OCI-LY1 (cell line): Measurements from ENCODE around the gene RGS7.

ENCODE experiments used
- H2AFZ ChIP-seq: fragments of 200-600 bp; sonication (generic), shearing (Covaris generic); 2 replicates; pipeline ENCODE4 v1.6.0; 2014; ENCODE audit warnings: antibody characterized with exemption, mild to moderate bottlenecking, low read length
- H3F3A ChIP-seq: fragments of 200-600 bp; sonication (generic), shearing (Covaris generic); 2 replicates; pipeline ENCODE4 v1.6.0; 2014; ENCODE audit warnings: mild to moderate bottlenecking, antibody characterized with exemption, low read length, moderate library complexity; ENCODE audit not compliant: insufficient read depth
- H3K27ac ChIP-seq: fragments of 200-600 bp; sonication (generic); 2 replicates; pipeline ENCODE4 v1.5.1; 2014; ENCODE audit warnings: low read length, mixed run types, mild to moderate bottlenecking, low read depth; ENCODE audit not compliant: poor library complexity, severe bottlenecking
- H3K27me3 ChIP-seq: fragments of 200-600 bp; sonication (generic); 2 replicates; pipeline ENCODE4 v1.6.0; 2014; ENCODE audit warnings: antibody characterized with exemption, mild to moderate bottlenecking, low read length, moderate library complexity; ENCODE audit not compliant: insufficient read depth
- H3K36me3 ChIP-seq: fragments of 200-600 bp; sonication (generic); 2 replicates; pipeline ENCODE4 v1.6.1; 2014; ENCODE audit warnings: mild to moderate bottlenecking, antibody characterized with exemption, low read length, moderate library complexity, mixed read lengths; ENCODE audit not compliant: insufficient read depth
- H3K4me1 ChIP-seq: fragments of 200-600 bp; sonication (generic); 2 replicates; pipeline ENCODE4 v1.5.1; 2014; ENCODE audit warnings: mild to moderate bottlenecking, low read length, moderate library complexity; ENCODE audit not compliant: insufficient read depth, severe bottlenecking
- H3K4me2 ChIP-seq: fragments of 200-600 bp; sonication (generic), shearing (Covaris generic); 2 replicates; pipeline ENCODE4 v1.6.1; 2014; ENCODE audit warnings: low read length
- H3K4me3 ChIP-seq: fragments of 200-600 bp; sonication (generic); 2 replicates; pipeline ENCODE4 v1.5.1; 2014; ENCODE audit warnings: low read length, low read depth, mild to moderate bottlenecking, mixed read lengths; ENCODE audit not compliant: poor library complexity, severe bottlenecking
- H3K79me2 ChIP-seq: fragments of 200-600 bp; shearing (Covaris generic); 2 replicates; pipeline ENCODE4 v1.6.1; 2016; ENCODE audit warnings: mixed run types, low read length, mixed read lengths; ENCODE audit not compliant: insufficient read depth
- H3K9ac ChIP-seq: fragments of 200-600 bp; sonication (generic), shearing (Covaris generic); 2 replicates; pipeline ENCODE4 v1.6.1; 2014; ENCODE audit warnings: mild to moderate bottlenecking, low read length, mixed read lengths
- H3K9me2 ChIP-seq: fragments of 200-600 bp; sonication (generic), shearing (Covaris generic); 2 replicates; pipeline ENCODE4 v1.6.1; 2014; ENCODE audit warnings: low read depth, mild to moderate bottlenecking, low read length, mixed read lengths
- H3K9me3 ChIP-seq: fragments of 200-600 bp; shearing (Covaris generic); 2 replicates; pipeline ENCODE4 v1.6.1; 2014; ENCODE audit warnings: low read length, mixed read lengths
- H4K20me1 ChIP-seq: fragments of 200-600 bp; sonication (generic), shearing (Covaris generic); 2 replicates; pipeline ENCODE4 v1.6.0; 2016; ENCODE audit warnings: mild to moderate bottlenecking, low read length; ENCODE audit not compliant: insufficient read depth
- CTCF ChIP-seq: fragments of 200-600 bp; sonication (generic), shearing (Covaris generic); IDR thresholded peaks from 2 replicates; pipeline ENCODE4 v1.5.1; 2017; ENCODE audit warnings: mild to moderate bottlenecking, antibody characterized with exemption, low read length, moderate library complexity, mixed read lengths
- EZH2 ChIP-seq: fragments of 200-600 bp; sonication (generic), shearing (Covaris generic); IDR thresholded peaks from 2 replicates; pipeline ENCODE4 v1.8.0; 2017; ENCODE audit warnings: borderline replicate concordance, mixed run types, mild to moderate bottlenecking, antibody characterized with exemption, low read length, moderate library complexity, mixed read lengths

RGS7 gene

GRCh38 chr1:240816472-240816871, 540.5 kb downstream of the RGS7 start:
- no peak overlapping the region for H3K4me2 ChIP-seq
- TF ChIP-seq EZH2 (no peak), CTCF (no peak)
- H3K27ac ChIP-seq, result no peak overlapping the region
- no peaks in the 10 kb centered on the region for H3K9me3 ChIP-seq
- H2AFZ ChIP-seq, result no peak overlapping the region
- H3F3A ChIP-seq, result no peaks in the 10 kb centered on the region
- no peaks in the 10 kb centered on the region for H3K9me2 ChIP-seq
- no peak overlapping the region for H3K9ac ChIP-seq
- H3K4me1 ChIP-seq, result no peaks in the 10 kb centered on the region
- H4K20me1 ChIP-seq, result no peaks in the 10 kb centered on the region
- no peak overlapping the region for H3K4me3 ChIP-seq
- H3K36me3 ChIP-seq, result no peaks in the 10 kb centered on the region
- 0 out of 2 replicates have a peak, but pooled peaks cover 4% of the 10 kb centered on the region for H3K27me3 ChIP-seq
- H3K79me2 ChIP-seq, result no peaks in the 10 kb centered on the region

GRCh38 chr1:240813720-240814119, 543.3 kb downstream of the RGS7 start:
- no peak overlapping the region for H2AFZ ChIP-seq
- H3K27ac ChIP-seq, result no peak overlapping the region
- H3K4me3 ChIP-seq, result no peak overlapping the region
- no peaks in the 10 kb centered on the region for H3K9me3 ChIP-seq
- no peaks in the 10 kb centered on the region for H3K9me2 ChIP-seq
- no peaks in the 10 kb centered on the region for H3K27me3 ChIP-seq
- H3F3A ChIP-seq, result no peaks in the 10 kb centered on the region
- H4K20me1 ChIP-seq, result no peaks in the 10 kb centered on the region
- H3K79me2 ChIP-seq, result no peaks in the 10 kb centered on the region
- no peak for TF ChIP-seq EZH2
- no peak for TF ChIP-seq CTCF
- H3K4me2 ChIP-seq, result no peak overlapping the region
- H3K9ac ChIP-seq, result no peak overlapping the region
- no peaks in the 10 kb centered on the region for H3K4me1 ChIP-seq
- H3K36me3 ChIP-seq, result no peaks in the 10 kb centered on the region

GRCh38 chr1:240811256-240811655, 545.7 kb downstream of the RGS7 start:
- Histone ChIP-seq H3K36me3 (no peaks in the 10 kb centered on the region), H3K79me2 (no peaks in the 10 kb centered on the region), H3K4me1 (no peaks in the 10 kb centered on the region), H4K20me1 (no peaks in the 10 kb centered on the region), H3F3A (no peaks in the 10 kb centered on the region), H3K9me2 (no peaks in the 10 kb centered on the region), H2AFZ (no peak overlapping the region), H3K4me3 (no peak overlapping the region), H3K27ac (no peak overlapping the region), H3K9ac (no peak overlapping the region), H3K9me3 (no peaks in the 10 kb centered on the region), H3K27me3 (no peaks in the 10 kb centered on the region), H3K4me2 (no peak overlapping the region)
- TF ChIP-seq CTCF (no peak), EZH2 (no peak)
